K562 (cell line): ENCODE results near the gene RALGAPB. TPM values are rescaled to one million over a fixed set of nuclear protein-coding genes. Genes with fewer than 3 reads are reported as not detected.

Source experiments
- CUX1 ChIP-seq: fragments of 200-800 bp; sonication (Bioruptor generic); IDR thresholded peaks from 2 replicates; pipeline ENCODE4 v1.6.1; 2016; ENCODE audit warnings: missing genetic modification characterization, missing compliant biosample characterization
- CXXC5 ChIP-seq: fragments of 250-450 bp; sonication (Bioruptor Pico); IDR thresholded peaks from 2 replicates; pipeline ENCODE4 v1.8.0; 2022; ENCODE audit warnings: inconsistent platforms, mild to moderate bottlenecking, moderate library complexity
- FOXJ2 ChIP-seq: fragments of 200-800 bp; sonication (Bioruptor generic); IDR thresholded peaks from 2 replicates; pipeline ENCODE4 v1.6.1; 2016; ENCODE audit warnings: missing genetic modification characterization, missing compliant biosample characterization
- HEY1 ChIP-seq: fragments of 250-450 bp; sonication (Bioruptor Pico); IDR thresholded peaks from 2 replicates; pipeline ENCODE4 v1.5.0; 2020; ENCODE audit warnings: mild to moderate bottlenecking, moderate library complexity, borderline replicate concordance
- HNRNPLL ChIP-seq: fragments of 200-400 bp; formaldehyde crosslinking; IDR thresholded peaks from 2 replicates; pipeline ENCODE4 v1.6.1; 2017; ENCODE audit warnings: low read length, low read depth, mild to moderate bottlenecking; ENCODE audit not compliant: poor library complexity, severe bottlenecking
- PHF20 ChIP-seq: fragments of 450-650 bp; IDR thresholded peaks from 2 replicates; pipeline ENCODE4 v1.6.1; 2018; ENCODE audit not compliant: partially characterized antibody
- RBM39 ChIP-seq: fragments of 200-400 bp; formaldehyde crosslinking; optimal IDR thresholded peaks from 2 replicates; pipeline ENCODE3; 2018; ENCODE audit warnings: low read depth, low read length
- RREB1 ChIP-seq: fragments of 250-450 bp; sonication (Bioruptor Pico); IDR thresholded peaks from 2 replicates; pipeline ENCODE4 v1.4.0; 2020
- RUNX1 ChIP-seq: sonication (generic); IDR thresholded peaks from 2 replicates; pipeline ENCODE4 v1.6.1; 2016; ENCODE audit warnings: antibody characterized with exemption, low read depth
- SRSF3 ChIP-seq: fragments of 200-400 bp; formaldehyde crosslinking; IDR thresholded peaks from 2 replicates; pipeline ENCODE4 v1.6.1; 2016; ENCODE audit warnings: mild to moderate bottlenecking, low read length, moderate library complexity; ENCODE audit not compliant: insufficient read depth
- TEAD4 ChIP-seq, 2 experiments: sonication (generic) in 1 of 2; formaldehyde crosslinking in 1 of 2; IDR thresholded peaks; 2 replicates each; pipeline versions ENCODE4 v1.6.1 to v1.8.0; 2012 to 2022; ENCODE audit warnings: borderline replicate concordance in 1 of 2, inconsistent platforms in 1 of 2, low read length in 1 of 2, mild to moderate bottlenecking in 1 of 2, missing genetic modification reagents in 1 of 2
- TSC22D4 ChIP-seq: fragments of 450-650 bp; IDR thresholded peaks from 2 replicates; pipeline ENCODE4 v1.6.1; 2016; ENCODE audit warnings: missing genetic modification characterization, missing biosample characterization, control low read depth
- ZC3H4 ChIP-seq: sonication (generic); formaldehyde crosslinking; IDR thresholded peaks from 2 replicates; pipeline ENCODE4 v1.9.0; 2021; ENCODE audit warnings: missing genetic modification reagents, borderline replicate concordance
- ZNF347 ChIP-seq: fragments of 450-650 bp; formaldehyde crosslinking; IDR thresholded peaks from 2 replicates; pipeline ENCODE4 v1.4.0; 2020; ENCODE audit warnings: low read depth, mild to moderate bottlenecking, moderate library complexity
- ZNF561 ChIP-seq: fragments of 450-650 bp; formaldehyde crosslinking; conservative IDR thresholded peaks from 2 replicates; pipeline ENCODE4 v1.4.0; 2020; ENCODE audit warnings: mild to moderate bottlenecking, moderate library complexity
- ZNF583 ChIP-seq: fragments of 250-450 bp; sonication (Bioruptor Pico); IDR thresholded peaks from 2 replicates; pipeline ENCODE4 v1.4.0; 2020
- polyA plus RNA-seq, 8 experiments: library from polyadenylated mRNA; depleted of rRNA in 4 of 8; stranded (reverse) in 5 of 8; unstranded in 3 of 8; fragments of >200 nt; fragmentation: Nextera tagmentation in 2 of 8; fragmentation: Illumina TruSeq in 1 of 8; extraction: Ambion mirVana in 2 of 8; extraction: Trizol in 1 of 8; gene quantifications; 2 replicates each; pipeline versions ENCODE4 v1.2.1 to v1.2.3, GENCODE V29; 2011 to 2014; ENCODE audit warnings: inconsistent platforms in 1 of 8, missing spikeins in 1 of 8
- total RNA-seq, 7 experiments: library from RNA; depleted of rRNA in 6 of 7; stranded (reverse); fragments of >200 nt in 6 of 7; fragmentation: Illumina TruSeq in 2 of 7; extraction: Trizol in 2 of 7; gene quantifications; 2 replicates each; pipeline versions ENCODE4 v1.2.1 to v1.2.3, GENCODE V29; 2011 to 2021; ENCODE audit warnings: low replicate concordance in 1 of 7

Gene RALGAPB
- total and polyA plus RNA-seq, 9 of the 15 experiments (the other 6 are each of a cell fraction or from before 2014, with no cell fraction given): 4.3 to 25.6 (median 13.6) TPM

- TF ChIP-seq TEAD4 (IDR thresholded peaks at IDR 0.05; ENCODE audit: low read length): peak; percentile 89
- no peak for TF ChIP-seq TEAD4 (CRISPR knock-in tag; IDR thresholded peaks at IDR 0.05; ENCODE audit: borderline replicate concordance)
- TF ChIP-seq CXXC5 (CRISPR knock-in tag): no peak; the same call in 1 of the 2 replicates
- TF ChIP-seq TSC22D4: no peak
- no peak for TF ChIP-seq CUX1 (CRISPR knock-in tag)
- no peak for TF ChIP-seq SRSF3
- TF ChIP-seq FOXJ2: no peak
- TF ChIP-seq HNRNPLL: no peak
- peak; percentile 48 for TF ChIP-seq PHF20
- no peak for TF ChIP-seq RBM39
- TF ChIP-seq ZC3H4 (CRISPR knock-in tag): no peak
- no peak for TF ChIP-seq ZNF561 (CRISPR knock-in tag)
- TF ChIP-seq ZNF347 (CRISPR knock-in tag): no peak
- TF ChIP-seq HEY1 (CRISPR knock-in tag): no peak
- no peak for TF ChIP-seq RUNX1
- no peak for TF ChIP-seq ZNF583 (CRISPR knock-in tag)
- TF ChIP-seq RREB1 (CRISPR knock-in tag): no peak
Measured at GRCh38 chr20:38452880-38453624, 19.6 kb upstream of the RALGAPB start (continued).
